Measurements from ENCODE around the gene STAC3. TPM values are rescaled to one million over a fixed set of nuclear protein-coding genes. Genes with fewer than 3 reads are reported as not detected.

The STAC3 gene
- total and polyA plus RNA-seq, 9 of the 15 experiments (the other 6 are each of a cell fraction or from before 2014, with no cell fraction given) = 0.45 to 6.4 (median 3.3) TPM

DNA sequence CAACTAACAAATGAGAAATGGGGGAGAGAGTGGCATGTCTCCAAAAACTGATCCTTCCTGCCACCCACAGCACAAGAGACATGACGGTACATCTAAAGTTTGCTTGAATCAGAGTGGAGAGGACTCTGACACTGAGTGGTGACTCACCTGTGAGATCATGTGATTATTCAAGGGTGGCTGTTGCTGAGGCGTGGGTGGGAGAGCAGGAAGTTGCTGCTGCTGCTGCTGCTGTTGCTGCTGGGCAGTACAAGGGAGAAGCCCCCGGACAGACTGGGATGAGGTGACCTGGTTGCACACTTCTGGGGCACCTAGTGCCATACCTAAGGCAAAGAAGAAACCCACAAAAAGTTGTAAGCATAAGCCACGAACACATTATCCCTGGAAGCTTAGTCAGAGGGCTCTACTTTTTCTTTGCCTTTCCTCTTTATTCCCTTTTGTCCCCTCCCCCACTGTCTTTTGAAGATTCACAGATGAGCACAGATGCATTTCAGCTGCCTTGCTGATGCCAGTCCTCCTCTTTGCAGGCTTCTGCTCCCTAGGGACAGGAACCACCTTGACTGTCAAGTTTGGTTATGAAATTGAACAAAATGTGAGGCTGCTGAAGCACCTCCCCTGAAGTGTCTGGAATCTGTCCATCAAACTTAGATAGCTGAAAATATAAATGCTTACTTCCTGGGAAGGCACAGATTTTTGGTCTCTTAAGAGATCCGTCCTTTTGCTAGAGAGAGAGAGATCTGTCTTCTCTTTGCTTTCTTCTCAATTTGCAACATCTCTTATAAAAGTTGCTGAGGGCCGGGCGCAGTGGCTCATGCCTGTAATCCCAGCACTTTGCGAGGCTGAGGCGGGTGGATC lies 29.4 kb upstream of the STAC3 start (continued):
- TF ChIP-seq PHB2 (IDR thresholded peaks at IDR 0.05; ENCODE audit: low read depth) = no peak
- TF ChIP-seq RAD51 (IDR thresholded peaks at IDR 0.05; ENCODE audit: borderline replicate concordance, low read depth) = peak; percentile 75; the same call in 1 of the 2 replicates
- no peak for TF ChIP-seq POU5F1 (IDR thresholded peaks at IDR 0.05; ENCODE audit: borderline replicate concordance, low read depth, low read length, partially characterized antibody)
- TF ChIP-seq, protein P1, sequence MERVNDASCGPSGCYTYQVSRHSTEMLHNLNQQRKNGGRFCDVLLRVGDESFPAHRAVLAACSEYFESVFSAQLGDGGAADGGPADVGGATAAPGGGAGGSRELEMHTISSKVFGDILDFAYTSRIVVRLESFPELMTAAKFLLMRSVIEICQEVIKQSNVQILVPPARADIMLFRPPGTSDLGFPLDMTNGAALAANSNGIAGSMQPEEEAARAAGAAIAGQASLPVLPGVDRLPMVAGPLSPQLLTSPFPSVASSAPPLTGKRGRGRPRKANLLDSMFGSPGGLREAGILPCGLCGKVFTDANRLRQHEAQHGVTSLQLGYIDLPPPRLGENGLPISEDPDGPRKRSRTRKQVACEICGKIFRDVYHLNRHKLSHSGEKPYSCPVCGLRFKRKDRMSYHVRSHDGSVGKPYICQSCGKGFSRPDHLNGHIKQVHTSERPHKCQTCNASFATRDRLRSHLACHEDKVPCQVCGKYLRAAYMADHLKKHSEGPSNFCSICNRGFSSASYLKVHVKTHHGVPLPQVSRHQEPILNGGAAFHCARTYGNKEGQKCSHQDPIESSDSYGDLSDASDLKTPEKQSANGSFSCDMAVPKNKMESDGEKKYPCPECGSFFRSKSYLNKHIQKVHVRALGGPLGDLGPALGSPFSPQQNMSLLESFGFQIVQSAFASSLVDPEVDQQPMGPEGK (CRISPR knock-in tag; IDR thresholded peaks at IDR 0.05; ENCODE audit: borderline replicate concordance) = no peak
- TF ChIP-seq TFAM (CRISPR knock-in tag; conservative IDR thresholded peaks at IDR 0.05) = no peak
- peak; percentile 90 for TF ChIP-seq SMARCA4 (IDR thresholded peaks at IDR 0.05)
- TF ChIP-seq PML (IDR thresholded peaks at IDR 0.05; ENCODE audit: low read length) = 0 out of 2 replicates have a peak, but pooled peaks have one; percentile 35
- TF ChIP-seq ARID2 (IDR thresholded peaks at IDR 0.05) = no peak
- no peak for TF ChIP-seq CBFB (CRISPR knock-in tag; IDR thresholded peaks at IDR 0.05)
- TF ChIP-seq RNF2 (IDR thresholded peaks at IDR 0.05) = peak; percentile 70
- TF ChIP-seq ZNF778 (CRISPR knock-in tag; IDR thresholded peaks at IDR 0.05) = no peak
- TF ChIP-seq, protein P2, sequence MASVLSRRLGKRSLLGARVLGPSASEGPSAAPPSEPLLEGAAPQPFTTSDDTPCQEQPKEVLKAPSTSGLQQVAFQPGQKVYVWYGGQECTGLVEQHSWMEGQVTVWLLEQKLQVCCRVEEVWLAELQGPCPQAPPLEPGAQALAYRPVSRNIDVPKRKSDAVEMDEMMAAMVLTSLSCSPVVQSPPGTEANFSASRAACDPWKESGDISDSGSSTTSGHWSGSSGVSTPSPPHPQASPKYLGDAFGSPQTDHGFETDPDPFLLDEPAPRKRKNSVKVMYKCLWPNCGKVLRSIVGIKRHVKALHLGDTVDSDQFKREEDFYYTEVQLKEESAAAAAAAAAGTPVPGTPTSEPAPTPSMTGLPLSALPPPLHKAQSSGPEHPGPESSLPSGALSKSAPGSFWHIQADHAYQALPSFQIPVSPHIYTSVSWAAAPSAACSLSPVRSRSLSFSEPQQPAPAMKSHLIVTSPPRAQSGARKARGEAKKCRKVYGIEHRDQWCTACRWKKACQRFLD (CRISPR knock-in tag; IDR thresholded peaks at IDR 0.05) = peak; percentile 57
- TF ChIP-seq, protein P3, sequence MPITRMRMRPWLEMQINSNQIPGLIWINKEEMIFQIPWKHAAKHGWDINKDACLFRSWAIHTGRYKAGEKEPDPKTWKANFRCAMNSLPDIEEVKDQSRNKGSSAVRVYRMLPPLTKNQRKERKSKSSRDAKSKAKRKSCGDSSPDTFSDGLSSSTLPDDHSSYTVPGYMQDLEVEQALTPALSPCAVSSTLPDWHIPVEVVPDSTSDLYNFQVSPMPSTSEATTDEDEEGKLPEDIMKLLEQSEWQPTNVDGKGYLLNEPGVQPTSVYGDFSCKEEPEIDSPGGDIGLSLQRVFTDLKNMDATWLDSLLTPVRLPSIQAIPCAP (CRISPR knock-in tag; IDR thresholded peaks at IDR 0.05; ENCODE audit: borderline replicate concordance) = no peak
- TF ChIP-seq FOXK2 (conservative IDR thresholded peaks at IDR 0.05 in 1 of 2, IDR thresholded peaks at IDR 0.05 in 1 of 2; ENCODE audit: low read depth in 2 of 2) = peak; percentile 80 to 82
- TF ChIP-seq ZKSCAN1 (IDR thresholded peaks at IDR 0.05; ENCODE audit: low read depth, low read length) = no peak
- TF ChIP-seq ZC3H8 (IDR thresholded peaks at IDR 0.05) = no peak
- no peak for TF ChIP-seq ZFPM2 (CRISPR knock-in tag; IDR thresholded peaks at IDR 0.05)
- no peak; the same call in 1 of the 2 replicates for TF ChIP-seq BACH1 (tag; IDR thresholded peaks at IDR 0.05)
- TF ChIP-seq, protein P4, sequence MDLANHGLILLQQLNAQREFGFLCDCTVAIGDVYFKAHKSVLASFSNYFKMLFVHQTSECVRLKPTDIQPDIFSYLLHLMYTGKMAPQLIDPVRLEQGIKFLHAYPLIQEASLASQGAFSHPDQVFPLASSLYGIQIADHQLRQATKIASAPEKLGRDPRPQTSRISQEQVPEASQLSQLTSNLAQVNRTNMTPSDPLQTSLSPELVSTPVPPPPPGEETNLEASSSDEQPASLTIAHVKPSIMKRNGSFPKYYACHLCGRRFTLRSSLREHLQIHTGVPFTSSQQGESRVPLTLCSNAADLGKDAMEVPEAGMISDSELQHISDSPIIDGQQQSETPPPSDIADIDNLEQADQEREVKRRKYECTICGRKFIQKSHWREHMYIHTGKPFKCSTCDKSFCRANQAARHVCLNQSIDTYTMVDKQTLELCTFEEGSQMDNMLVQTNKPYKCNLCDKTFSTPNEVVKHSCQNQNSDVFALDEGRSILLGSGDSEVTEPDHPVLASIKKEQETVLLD (IDR thresholded peaks at IDR 0.05) = peak; percentile 25; the same call in 1 of the 2 replicates
- TF ChIP-seq TCF7 (IDR thresholded peaks at IDR 0.05; ENCODE audit: borderline replicate concordance) = no peak
- TF ChIP-seq, protein P5, sequence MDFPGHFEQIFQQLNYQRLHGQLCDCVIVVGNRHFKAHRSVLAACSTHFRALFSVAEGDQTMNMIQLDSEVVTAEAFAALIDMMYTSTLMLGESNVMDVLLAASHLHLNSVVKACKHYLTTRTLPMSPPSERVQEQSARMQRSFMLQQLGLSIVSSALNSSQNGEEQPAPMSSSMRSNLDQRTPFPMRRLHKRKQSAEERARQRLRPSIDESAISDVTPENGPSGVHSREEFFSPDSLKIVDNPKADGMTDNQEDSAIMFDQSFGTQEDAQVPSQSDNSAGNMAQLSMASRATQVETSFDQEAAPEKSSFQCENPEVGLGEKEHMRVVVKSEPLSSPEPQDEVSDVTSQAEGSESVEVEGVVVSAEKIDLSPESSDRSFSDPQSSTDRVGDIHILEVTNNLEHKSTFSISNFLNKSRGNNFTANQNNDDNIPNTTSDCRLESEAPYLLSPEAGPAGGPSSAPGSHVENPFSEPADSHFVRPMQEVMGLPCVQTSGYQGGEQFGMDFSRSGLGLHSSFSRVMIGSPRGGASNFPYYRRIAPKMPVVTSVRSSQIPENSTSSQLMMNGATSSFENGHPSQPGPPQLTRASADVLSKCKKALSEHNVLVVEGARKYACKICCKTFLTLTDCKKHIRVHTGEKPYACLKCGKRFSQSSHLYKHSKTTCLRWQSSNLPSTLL (IDR thresholded peaks at IDR 0.05) = no peak
